HFF-Myc (cell line): ENCODE data around the gene ZMYM4.

Source experiments
- DNase-seq: peaks from one replicate; pipeline ENCODE4 v3.0.0-alpha.2; 2011; ENCODE audit warnings: low read depth; ENCODE audit errors: extremely low read depth
- H3K4me3 ChIP-seq: replicated peaks from 2 replicates; pipeline ENCODE4 v1.5.1; 2011; ENCODE audit warnings: low read depth, mild to moderate bottlenecking, control low read depth, low read length
- TF ChIP-seq, protein P1 (sequence below): IDR thresholded peaks from 2 replicates; pipeline ENCODE4 v1.5.1; 2012; ENCODE audit warnings: mild to moderate bottlenecking, low read depth, low read length, control low read depth; ENCODE audit errors: missing control alignments

ZMYM4 gene

DNA sequence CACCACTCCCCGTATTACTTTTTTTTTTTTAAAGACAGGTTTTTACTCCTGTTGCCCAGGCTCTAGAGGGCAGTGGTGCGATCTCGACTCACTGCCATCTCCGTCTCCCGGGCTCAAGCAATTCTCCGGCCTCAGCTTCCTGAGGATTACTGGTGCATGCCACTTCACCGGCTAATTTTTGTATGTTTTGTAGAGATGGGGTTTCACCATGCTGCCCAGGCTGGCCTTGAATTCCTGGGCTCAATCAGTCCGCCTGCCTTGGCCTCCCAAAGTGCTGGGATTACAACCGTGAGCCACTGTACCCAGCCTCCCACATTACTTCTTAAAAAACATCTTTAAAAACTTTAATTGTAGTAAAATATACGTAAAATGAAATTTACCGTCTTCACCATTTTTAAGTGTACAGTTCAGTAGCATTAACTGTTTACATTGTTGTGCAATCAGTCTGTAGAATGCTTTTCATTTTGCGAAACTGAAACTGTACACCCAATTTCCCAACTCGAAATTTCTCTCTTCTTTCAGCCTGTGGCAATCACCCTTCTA, 77.0 kb downstream of the ZMYM4 start:
- no peak overlapping the region for H3K4me3 ChIP-seq
- no peak for DNase-seq
- TF ChIP-seq, protein P1, sequence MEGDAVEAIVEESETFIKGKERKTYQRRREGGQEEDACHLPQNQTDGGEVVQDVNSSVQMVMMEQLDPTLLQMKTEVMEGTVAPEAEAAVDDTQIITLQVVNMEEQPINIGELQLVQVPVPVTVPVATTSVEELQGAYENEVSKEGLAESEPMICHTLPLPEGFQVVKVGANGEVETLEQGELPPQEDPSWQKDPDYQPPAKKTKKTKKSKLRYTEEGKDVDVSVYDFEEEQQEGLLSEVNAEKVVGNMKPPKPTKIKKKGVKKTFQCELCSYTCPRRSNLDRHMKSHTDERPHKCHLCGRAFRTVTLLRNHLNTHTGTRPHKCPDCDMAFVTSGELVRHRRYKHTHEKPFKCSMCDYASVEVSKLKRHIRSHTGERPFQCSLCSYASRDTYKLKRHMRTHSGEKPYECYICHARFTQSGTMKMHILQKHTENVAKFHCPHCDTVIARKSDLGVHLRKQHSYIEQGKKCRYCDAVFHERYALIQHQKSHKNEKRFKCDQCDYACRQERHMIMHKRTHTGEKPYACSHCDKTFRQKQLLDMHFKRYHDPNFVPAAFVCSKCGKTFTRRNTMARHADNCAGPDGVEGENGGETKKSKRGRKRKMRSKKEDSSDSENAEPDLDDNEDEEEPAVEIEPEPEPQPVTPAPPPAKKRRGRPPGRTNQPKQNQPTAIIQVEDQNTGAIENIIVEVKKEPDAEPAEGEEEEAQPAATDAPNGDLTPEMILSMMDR, result no peak

DNA sequence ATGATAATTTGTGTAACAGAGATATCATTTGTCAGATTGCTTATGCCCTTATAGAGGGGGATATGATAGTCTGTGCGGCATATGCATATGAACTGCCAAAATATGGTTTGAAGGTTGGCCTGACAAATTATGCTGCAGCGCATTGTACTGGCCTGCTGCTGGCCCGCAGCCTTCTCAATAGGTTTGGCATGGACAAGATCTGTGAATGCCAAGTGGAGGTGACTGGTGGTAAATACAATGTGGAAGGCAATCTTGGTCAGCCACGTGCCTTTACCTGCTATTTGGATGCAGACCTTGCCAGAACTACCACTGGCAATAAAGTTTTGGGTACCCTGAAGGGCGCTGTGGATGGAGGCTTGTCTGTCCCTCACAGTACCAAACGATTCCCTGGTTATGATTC, 82.4 kb downstream of the ZMYM4 start:
- TF ChIP-seq, protein P1, result no peak
- H3K4me3 ChIP-seq, result no peak overlapping the region
- no peak for DNase-seq

DNA sequence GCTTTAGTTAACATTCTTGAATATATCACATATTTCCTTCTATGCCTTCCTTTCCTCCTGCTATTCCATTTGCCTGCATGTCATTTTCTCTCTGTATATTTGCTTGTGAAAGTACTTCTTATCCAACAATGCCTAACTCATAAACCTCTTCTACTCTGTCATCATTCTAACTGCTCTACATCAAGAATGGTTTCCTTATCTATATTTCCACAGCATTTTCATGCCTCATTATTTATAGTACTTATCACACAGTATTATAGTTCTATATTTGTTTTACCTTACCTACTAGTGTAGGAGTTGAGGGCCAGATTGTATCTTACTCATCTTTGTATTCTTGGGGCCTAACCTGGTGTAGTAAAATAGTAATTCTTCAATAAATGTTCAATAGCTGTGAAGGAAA, 91.5 kb downstream of the ZMYM4 start:
- TF ChIP-seq, protein P1, result no peak
- H3K4me3 ChIP-seq, result no peak overlapping the region
- no peak for DNase-seq

DNA sequence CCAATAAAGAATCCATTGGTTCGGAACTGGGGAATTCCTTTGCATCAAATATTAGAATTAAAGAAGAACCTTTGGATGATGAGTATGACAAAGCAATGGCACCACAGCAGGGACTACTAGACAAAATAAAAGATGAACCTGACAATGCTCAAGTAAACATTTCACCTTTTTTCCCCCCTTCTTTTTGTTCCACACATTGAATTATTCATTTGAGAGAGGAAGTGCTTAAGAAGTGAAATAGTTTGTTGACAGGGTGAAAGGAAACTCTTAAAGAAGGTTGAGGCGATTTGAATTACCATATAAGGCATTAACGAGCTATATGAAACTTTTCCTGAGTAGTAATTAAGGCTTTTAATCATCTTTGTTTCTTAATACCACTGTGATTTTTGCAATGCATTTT, 93.1 kb downstream of the ZMYM4 start:
- no peak for DNase-seq
- H3K4me3 ChIP-seq, result no peak overlapping the region
- TF ChIP-seq, protein P1, result no peak

DNA sequence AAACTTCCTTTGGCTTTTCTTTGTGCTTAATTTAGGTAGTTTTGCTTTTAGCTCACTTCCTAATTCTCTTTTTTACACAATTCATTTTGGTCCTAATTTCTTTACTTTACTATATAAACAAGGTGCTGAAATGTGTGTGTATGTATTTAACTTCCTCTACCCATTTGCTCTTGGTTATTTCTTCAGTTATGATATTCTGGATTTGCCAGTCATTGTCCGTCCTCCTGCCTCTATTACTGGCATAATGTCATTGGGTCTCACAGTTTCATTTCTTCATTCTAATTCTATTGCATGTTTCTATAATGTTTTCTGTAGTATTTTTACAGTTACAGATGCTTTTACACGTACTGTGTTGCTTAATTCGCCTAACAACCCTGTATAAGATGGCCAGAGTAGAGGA, 96.2 kb downstream of the ZMYM4 start:
- no peak overlapping the region for H3K4me3 ChIP-seq
- TF ChIP-seq, protein P1, result no peak
- DNase-seq, result no peak

DNA sequence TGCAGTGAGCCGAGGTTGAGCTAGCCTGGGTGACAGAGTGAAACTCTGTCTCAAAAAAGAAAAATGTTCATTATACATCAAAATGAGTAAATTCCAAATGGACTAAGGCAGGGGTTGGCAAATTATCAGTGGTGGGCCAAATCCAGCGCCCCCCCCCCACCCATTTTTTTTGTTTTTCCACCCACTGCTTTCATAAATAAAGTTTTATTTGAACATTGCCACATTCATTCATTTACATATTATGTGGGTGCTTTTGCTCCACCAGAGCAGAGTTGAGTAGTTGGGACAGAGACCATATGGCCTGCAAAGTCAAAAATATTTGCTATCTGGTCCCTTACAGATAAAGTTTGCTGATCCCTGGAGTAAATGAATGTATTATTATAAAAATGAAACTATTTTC, 99.4 kb downstream of the ZMYM4 start:
- TF ChIP-seq, protein P1, result no peak
- H3K4me3 ChIP-seq, result no peak overlapping the region
- no peak for DNase-seq
